Ascending aorta (tissue), 2 donors: ENCODE data around the gene PVR. TPM values are rescaled to one million over a fixed set of nuclear protein-coding genes. Genes with fewer than 3 reads are reported as not detected.

Source experiments
- DNase-seq, 2 donors: peaks; one replicate each; pipeline ENCODE4 v3.0.0-alpha.2; 2019; ENCODE audit warnings: low spot score in 2 of 2
- H3K27ac ChIP-seq, 2 donors: fragments of 200-600 bp; sonication (generic); one replicate each; pipeline ENCODE4 v1.5.1; 2016 to 2017; ENCODE audit warnings: mild to moderate bottlenecking in 1 of 2
- H3K27me3 ChIP-seq: fragments of 200-600 bp; sonication (generic); one replicate; pipeline ENCODE4 v1.5.1; 2017
- H3K36me3 ChIP-seq, 2 donors: fragments of 200-600 bp; sonication (generic); one replicate each; pipeline ENCODE4 v1.5.1; 2016
- H3K4me1 ChIP-seq, 2 donors: fragments of 200-600 bp; sonication (generic); one replicate each; pipeline ENCODE4 v1.5.1; 2016 to 2017; ENCODE audit warnings: mild to moderate bottlenecking in 1 of 2
- H3K4me3 ChIP-seq, 2 donors: fragments of 200-600 bp; sonication (generic); one replicate each; pipeline ENCODE4 v1.5.1; 2016 to 2017; ENCODE audit warnings: mild to moderate bottlenecking in 1 of 2
- H3K9me3 ChIP-seq, 2 donors: fragments of 200-600 bp; sonication (generic); one replicate each; pipeline ENCODE4 v1.5.1; 2016
- CTCF ChIP-seq, 3 experiments: fragments of 200-600 bp in 2 of 3; fragments of 450-650 bp in 1 of 3; sonication (generic) in 2 of 3; IDR thresholded peaks; one replicate each; pipeline ENCODE4 v1.5.1; 2016 to 2019; ENCODE audit warnings: antibody characterized with exemption in 3 of 3, mild to moderate bottlenecking in 1 of 3, moderate library complexity in 1 of 3
- intact Hi-C: fragments of 100-400 bp; cut with DNase I; formaldehyde crosslinking; loops from one replicate; pipeline ENCODE4 v1.15.1; 2023
- total RNA-seq: library from RNA; depleted of rRNA; stranded (reverse); fragments of >200 nt; gene quantifications from one replicate; pipeline ENCODE4 v1.1.0, GENCODE V29; 2016

Gene PVR
- total RNA-seq, 1 donor from 2014 or later, result 61.4 TPM

DNA sequence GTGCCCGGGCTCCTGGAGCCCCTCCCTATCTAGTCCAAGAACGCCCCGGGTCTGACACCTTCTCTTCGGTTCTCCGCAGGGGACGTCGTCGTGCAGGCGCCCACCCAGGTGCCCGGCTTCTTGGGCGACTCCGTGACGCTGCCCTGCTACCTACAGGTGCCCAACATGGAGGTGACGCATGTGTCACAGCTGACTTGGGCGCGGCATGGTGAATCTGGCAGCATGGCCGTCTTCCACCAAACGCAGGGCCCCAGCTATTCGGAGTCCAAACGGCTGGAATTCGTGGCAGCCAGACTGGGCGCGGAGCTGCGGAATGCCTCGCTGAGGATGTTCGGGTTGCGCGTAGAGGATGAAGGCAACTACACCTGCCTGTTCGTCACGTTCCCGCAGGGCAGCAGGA, 3.4 kb downstream of the PVR start:
- Histone ChIP-seq H3K9me3 (no peaks in the 10 kb centered on the region), H3K27me3 (no peaks in the 10 kb centered on the region), H3K36me3 (peaks cover 30 to 31% of the 10 kb centered on the region in 2 donors), H3K4me1 (peaks cover 8 to 27% of the 10 kb centered on the region in 2 donors), H3K4me3 (peak overlapping the region in 1 of 2 donors; percentile 50), H3K27ac (peak overlapping the region; percentile 56 to 72)
- no peak for TF ChIP-seq CTCF (IDR thresholded peaks at IDR 0.05)
- no peak for DNase-seq
- intact Hi-C loops, result no loop called here

GRCh38 chr19:44648631-44649251, 5.0 kb downstream of the PVR start:
- no peak for DNase-seq
- TF ChIP-seq CTCF (IDR thresholded peaks at IDR 0.05), result no peak

DNA sequence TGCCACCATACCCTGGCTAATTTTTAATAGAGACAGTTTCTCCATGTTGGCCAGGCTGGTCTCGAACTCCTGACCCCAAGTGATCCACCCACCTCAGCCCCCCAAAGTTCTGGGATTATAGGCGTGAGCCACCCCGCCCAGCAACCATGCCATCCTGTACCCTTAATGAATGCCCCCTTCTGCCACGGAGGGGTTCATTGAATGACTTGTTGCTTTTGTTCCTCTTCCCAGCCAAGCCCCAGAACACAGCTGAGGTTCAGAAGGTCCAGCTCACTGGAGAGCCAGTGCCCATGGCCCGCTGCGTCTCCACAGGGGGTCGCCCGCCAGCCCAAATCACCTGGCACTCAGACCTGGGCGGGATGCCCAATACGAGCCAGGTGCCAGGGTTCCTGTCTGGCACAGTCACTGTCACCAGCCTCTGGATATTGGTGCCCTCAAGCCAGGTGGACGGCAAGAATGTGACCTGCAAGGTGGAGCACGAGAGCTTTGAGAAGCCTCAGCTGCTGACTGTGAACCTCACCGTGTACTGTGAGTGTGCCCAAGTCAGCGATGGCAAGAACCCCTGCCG, 6.0 kb downstream of the PVR start:
- Histone ChIP-seq H3K36me3 (peaks cover 46 to 49% of the 10 kb centered on the region in 2 donors), H3K9me3 (no peaks in the 10 kb centered on the region), H3K4me3 (no peak overlapping the region), H3K27ac (no peak overlapping the region), H3K27me3 (no peaks in the 10 kb centered on the region), H3K4me1 (peaks cover 8 to 25% of the 10 kb centered on the region in 2 donors)
- TF ChIP-seq CTCF (IDR thresholded peaks at IDR 0.05), result no peak
- intact Hi-C loops, result no loop called here
- DNase-seq, result no peak

More at GRCh38 chr19:44648631-44649251, 5.0 kb downstream of the PVR start:
- Histone ChIP-seq H3K4me3 (no peak overlapping the region), H3K27me3 (no peaks in the 10 kb centered on the region), H3K4me1 (peaks cover 8 to 27% of the 10 kb centered on the region in 2 donors), H3K27ac (peak overlapping the region; percentile 56 to 72), H3K36me3 (peaks cover 41 to 47% of the 10 kb centered on the region in 2 donors), H3K9me3 (no peaks in the 10 kb centered on the region)
- intact Hi-C loops, result no loop called here

DNA sequence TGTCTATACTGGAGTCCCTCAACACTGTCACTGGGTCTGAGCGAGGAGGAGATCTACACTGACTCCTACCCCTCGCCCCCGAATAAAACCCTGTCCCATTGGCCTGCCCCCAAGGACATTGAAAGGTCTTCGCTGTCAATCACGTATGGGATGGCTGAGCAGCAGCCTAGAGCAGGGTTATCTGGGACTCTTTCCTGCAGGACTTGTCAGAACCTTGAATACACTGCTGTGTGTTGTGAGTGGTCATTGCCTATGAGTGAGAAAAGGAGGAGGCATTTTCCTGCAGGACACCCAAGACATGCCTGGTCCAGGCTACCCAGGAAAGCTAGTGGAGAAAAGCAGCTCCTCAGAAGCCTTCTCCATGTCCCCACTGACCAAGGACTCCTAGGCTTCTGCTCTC, 9.6 kb downstream of the PVR start:
- peaks cover 56 to 65% of the 10 kb centered on the region in 2 donors for H3K36me3 ChIP-seq
- no peak overlapping the region for H3K4me3 ChIP-seq
- no peak overlapping the region for H3K27ac ChIP-seq
- H3K4me1 ChIP-seq, result peaks cover 0 to 4% of the 10 kb centered on the region in 2 donors
- no peak for DNase-seq
- intact Hi-C loops, result no loop called here
- no peaks in the 10 kb centered on the region for H3K27me3 ChIP-seq
- no peak for TF ChIP-seq CTCF (IDR thresholded peaks at IDR 0.05)
- no peaks in the 10 kb centered on the region for H3K9me3 ChIP-seq

DNA sequence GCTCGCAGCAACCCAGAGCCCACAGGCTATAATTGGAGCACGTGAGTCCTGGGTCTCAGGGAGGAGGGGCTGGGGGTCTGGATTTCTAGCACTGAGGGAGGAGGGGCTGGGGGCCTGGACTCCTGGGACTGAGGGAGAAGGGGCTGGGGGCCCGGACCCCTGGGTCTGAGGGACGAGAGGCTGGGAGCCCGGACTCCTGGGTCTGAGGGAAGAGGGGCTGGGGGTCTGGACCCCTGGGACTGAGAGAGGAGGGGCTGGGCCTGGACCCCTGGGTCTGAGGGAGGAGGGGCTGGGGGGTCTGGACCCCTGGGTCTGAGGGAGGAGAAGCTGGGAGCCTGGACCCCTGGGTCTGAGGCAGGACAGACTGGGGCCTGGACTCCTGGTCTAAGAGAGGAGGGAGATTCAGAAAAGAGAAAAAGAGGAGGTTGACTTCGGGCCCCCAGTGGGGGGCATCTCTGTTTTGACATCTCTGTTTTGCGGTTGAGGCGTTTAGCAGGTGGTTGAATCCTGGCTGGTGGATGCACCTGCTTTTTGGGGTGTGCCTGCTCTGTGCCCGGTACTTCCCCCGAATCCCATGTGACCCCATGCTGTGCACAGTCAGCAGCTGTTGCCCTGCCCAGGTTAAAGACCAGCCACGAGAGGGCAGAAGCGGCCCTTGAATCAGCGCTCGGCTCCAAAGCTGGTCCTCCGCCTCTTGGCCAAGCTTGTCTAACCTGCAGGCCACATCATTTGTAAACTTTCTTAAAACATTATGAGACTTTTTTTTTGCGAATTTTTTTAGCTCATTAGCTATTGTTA, 10.5 kb downstream of the PVR start:
- TF ChIP-seq CTCF (IDR thresholded peaks at IDR 0.05), result peak; percentile 22 to 61 (median 47)
- Histone ChIP-seq H3K4me1 (no peaks in the 10 kb centered on the region), H3K9me3 (no peaks in the 10 kb centered on the region), H3K4me3 (no peak overlapping the region), H3K27ac (no peak overlapping the region), H3K36me3 (peaks cover 58 to 74% of the 10 kb centered on the region in 2 donors), H3K27me3 (no peaks in the 10 kb centered on the region)
- DNase-seq, result peak; percentile 26 to 78
- intact Hi-C loops, result no loop called here
